H1 (cell line): ENCODE results near the gene NR2C2. TPM values are rescaled to one million over a fixed set of nuclear protein-coding genes. Genes with fewer than 3 reads are reported as not detected.

ENCODE experiments used
- CHD2 ChIP-seq: IDR thresholded peaks from 2 replicates; pipeline ENCODE4 v1.6.1; 2012; ENCODE audit warnings: low read length, improper control_type of control experiment
- RXRA ChIP-seq: IDR thresholded peaks from 2 replicates; pipeline ENCODE4 v1.6.1; 2011; ENCODE audit warnings: low read depth, mild to moderate bottlenecking, low read length, moderate library complexity; ENCODE audit not compliant: insufficient read depth
- SIN3A ChIP-seq, 2 experiments: IDR thresholded peaks in 1 of 2; conservative IDR thresholded peaks in 1 of 2; 2 replicates each; pipeline ENCODE4 v1.6.1; 2011 to 2012; ENCODE audit warnings: low read length in 2 of 2, improper control_type of control experiment in 1 of 2, low read depth in 1 of 2, mild to moderate bottlenecking in 1 of 2
- SIX5 ChIP-seq: IDR thresholded peaks from 2 replicates; pipeline ENCODE4 v1.6.1; 2011; ENCODE audit warnings: mild to moderate bottlenecking, low read depth, low read length
- polyA plus RNA-seq, 7 experiments: library from polyadenylated mRNA; depleted of rRNA in 3 of 7; stranded (reverse) in 5 of 7; unstranded in 2 of 7; fragments of >200 nt in 5 of 7; fragments of 200-250 nt in 2 of 7; gene quantifications; 1 replicate in 5 of 7; 2 replicates in 1 of 7; 4 replicates in 1 of 7; pipeline versions ENCODE4 v1.2.1 to v1.2.3, GENCODE V29; 2011 to 2013; ENCODE audit warnings: missing spikeins in 2 of 7, mixed read lengths in 2 of 7
- total RNA-seq: library from RNA; stranded (reverse); fragmentation: NEBNext Ultra II Directional; extraction: Animal tissue kit (Norgen Biotek cat#: 25700); gene quantifications from 2 replicates; pipeline ENCODE4 v1.2.1, GENCODE V29; 2021

The NR2C2 gene
- total and polyA plus RNA-seq, 2 of the 8 experiments (the other 6 are each of a cell fraction or from before 2014, with no cell fraction given): 16.6 to 44.4 TPM

- TF ChIP-seq SIN3A (conservative IDR thresholded peaks at IDR 0.05 in 1 of 2, IDR thresholded peaks at IDR 0.05 in 1 of 2; ENCODE audit: low read depth in 1 of 2, low read length in 2 of 2): no peak
- TF ChIP-seq CHD2: no peak
- TF ChIP-seq RXRA: no peak
- TF ChIP-seq SIX5: no peak
Observed at GRCh38 chr3:14922863-14923262, 24.5 kb upstream of the NR2C2 start (continued).
